HepG2 (cell line): Measurements from ENCODE around the gene MAST1. TPM values are rescaled to one million over a fixed set of nuclear protein-coding genes. Genes with fewer than 3 reads are reported as not detected.

ENCODE experiments used
- PCBP1 ChIP-seq: fragments of 200-400 bp; formaldehyde crosslinking; IDR thresholded peaks from 2 replicates; pipeline ENCODE4 v1.6.1; 2017; ENCODE audit warnings: mild to moderate bottlenecking, low read depth, low read length, borderline replicate concordance
- SKI ChIP-seq: fragments of 450-650 bp; IDR thresholded peaks from one replicate; pipeline ENCODE4 v1.6.1; 2018; ENCODE audit warnings: mild to moderate bottlenecking; ENCODE audit not compliant: partially characterized antibody
- SP1 ChIP-seq, 2 experiments: fragments of 450-650 bp in 1 of 2; sonication (generic) in 1 of 2; formaldehyde crosslinking in 1 of 2; IDR thresholded peaks; 2 replicates each; pipeline versions ENCODE4 v1.4.0 to v1.6.1; 2016 to 2020; ENCODE audit warnings: missing genetic modification reagents in 1 of 2
- U2AF1 ChIP-seq: fragments of 200-400 bp; formaldehyde crosslinking; optimal IDR thresholded peaks from 2 replicates; pipeline ENCODE3; 2017; ENCODE audit warnings: mild to moderate bottlenecking, low read depth, low read length
- ZBTB42 ChIP-seq: sonication (generic); formaldehyde crosslinking; IDR thresholded peaks from 2 replicates; pipeline ENCODE4 v1.5.0; 2020; ENCODE audit warnings: mild to moderate bottlenecking, missing genetic modification reagents
- ZNF124 ChIP-seq: sonication (generic); formaldehyde crosslinking; IDR thresholded peaks from 2 replicates; pipeline ENCODE4 v1.4.0; 2020; ENCODE audit warnings: missing genetic modification reagents
- ZNF235 ChIP-seq: sonication (generic); formaldehyde crosslinking; IDR thresholded peaks from 2 replicates; pipeline ENCODE4 v1.8.1; 2023; ENCODE audit warnings: mild to moderate bottlenecking, missing genetic modification reagents, borderline replicate concordance
- ZNF30 ChIP-seq: sonication (generic); formaldehyde crosslinking; IDR thresholded peaks from 2 replicates; pipeline ENCODE4 v1.5.0; 2020; ENCODE audit warnings: mild to moderate bottlenecking, missing genetic modification reagents
- ZNF430 ChIP-seq: sonication (generic); formaldehyde crosslinking; IDR thresholded peaks from 2 replicates; pipeline ENCODE4 v1.9.0; 2021; ENCODE audit warnings: mild to moderate bottlenecking, missing genetic modification reagents
- ZNF75D ChIP-seq: sonication (generic); formaldehyde crosslinking; IDR thresholded peaks from 2 replicates; pipeline ENCODE4 v1.8.1; 2023; ENCODE audit warnings: missing genetic modification reagents, mild to moderate bottlenecking, borderline replicate concordance
- polyA plus RNA-seq, 8 experiments: library from polyadenylated mRNA; depleted of rRNA in 3 of 8; stranded (reverse) in 7 of 8; unstranded in 1 of 8; fragments of >200 nt; fragmentation: Illumina TruSeq in 4 of 8; extraction: Trizol in 4 of 8; gene quantifications; 2 replicates each; pipeline versions ENCODE4 v1.2.1 to v1.2.3, GENCODE V29; 2011 to 2016; ENCODE audit warnings: low read depth in 4 of 8, missing spikeins in 1 of 8, mixed read lengths in 1 of 8; ENCODE audit not compliant: insufficient read depth in 1 of 8
- total RNA-seq, 5 experiments: library from RNA; depleted of rRNA; stranded (reverse); fragments of >200 nt; fragmentation: Illumina TruSeq; extraction: Trizol; gene quantifications; 2 replicates each; pipeline ENCODE4 v1.2.3, GENCODE V29; 2016; ENCODE audit warnings: low read depth in 1 of 5
- TF ChIP-seq, protein P1 (sequence below): sonication (generic); formaldehyde crosslinking; IDR thresholded peaks from 2 replicates; pipeline ENCODE4 v1.4.0; 2020; ENCODE audit warnings: mild to moderate bottlenecking, missing genetic modification reagents, borderline replicate concordance
- TF ChIP-seq, protein P2 (sequence below): sonication (generic); formaldehyde crosslinking; IDR thresholded peaks from one replicate; pipeline ENCODE4 v1.5.1; 2020; ENCODE audit warnings: mild to moderate bottlenecking, missing genetic modification reagents; ENCODE audit errors: not compliant biosample characterization
- TF ChIP-seq, protein P3 (sequence below): sonication (generic); formaldehyde crosslinking; conservative IDR thresholded peaks from 2 replicates; pipeline ENCODE4 v1.5.0; 2020; ENCODE audit warnings: missing genetic modification reagents

The MAST1 gene
- total and polyA plus RNA-seq, 2 of the 13 experiments (the other 11 are each of a cell fraction or from before 2014, with no cell fraction given): 0.73 to 4.7 TPM

DNA sequence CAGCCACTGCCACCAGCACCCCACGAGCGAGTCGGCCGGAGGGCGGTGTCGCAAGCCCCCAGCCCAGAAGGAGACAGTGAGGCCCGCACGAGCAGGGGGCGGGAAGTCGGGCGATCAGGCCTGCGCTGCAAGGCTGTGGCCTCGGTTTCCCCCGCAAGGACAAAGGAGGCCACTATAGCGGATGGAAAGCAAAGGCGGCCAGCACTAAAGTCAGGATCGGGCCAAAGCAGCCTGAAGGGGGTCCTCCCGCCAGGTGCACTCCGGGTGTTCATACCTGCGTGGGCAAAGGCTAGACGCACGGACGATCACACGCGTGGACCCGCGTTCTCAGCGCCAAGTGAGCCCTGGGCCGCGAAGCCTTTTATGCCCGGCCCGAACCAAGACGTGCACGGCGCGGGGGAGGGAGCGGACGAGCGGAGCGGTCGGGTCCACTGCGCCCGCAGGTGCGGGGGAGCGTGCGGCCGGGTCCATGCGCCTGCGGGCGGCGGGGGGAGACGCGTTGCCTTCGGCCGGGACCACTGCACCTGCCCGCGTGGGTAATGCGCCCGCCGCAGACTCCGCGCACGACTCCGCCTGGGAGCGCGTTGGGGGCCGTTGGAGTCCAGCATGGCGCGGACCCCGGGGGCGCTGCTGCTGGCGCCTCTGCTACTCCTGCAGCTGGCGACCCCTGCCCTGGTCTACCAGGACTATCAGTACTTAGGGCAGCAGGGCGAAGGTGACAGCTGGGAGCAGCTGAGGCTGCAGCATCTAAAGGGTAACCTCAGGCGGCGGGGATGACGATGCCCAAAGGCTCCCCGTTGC is 36.6 kb upstream of the MAST1 start, which contains the start of the genes PRDX2 and THSD8 (continued):
- 0 out of 2 replicates have a peak, but pooled peaks have one; percentile 89 for TF ChIP-seq ZNF75D (CRISPR knock-in tag)
- TF ChIP-seq, protein P1, sequence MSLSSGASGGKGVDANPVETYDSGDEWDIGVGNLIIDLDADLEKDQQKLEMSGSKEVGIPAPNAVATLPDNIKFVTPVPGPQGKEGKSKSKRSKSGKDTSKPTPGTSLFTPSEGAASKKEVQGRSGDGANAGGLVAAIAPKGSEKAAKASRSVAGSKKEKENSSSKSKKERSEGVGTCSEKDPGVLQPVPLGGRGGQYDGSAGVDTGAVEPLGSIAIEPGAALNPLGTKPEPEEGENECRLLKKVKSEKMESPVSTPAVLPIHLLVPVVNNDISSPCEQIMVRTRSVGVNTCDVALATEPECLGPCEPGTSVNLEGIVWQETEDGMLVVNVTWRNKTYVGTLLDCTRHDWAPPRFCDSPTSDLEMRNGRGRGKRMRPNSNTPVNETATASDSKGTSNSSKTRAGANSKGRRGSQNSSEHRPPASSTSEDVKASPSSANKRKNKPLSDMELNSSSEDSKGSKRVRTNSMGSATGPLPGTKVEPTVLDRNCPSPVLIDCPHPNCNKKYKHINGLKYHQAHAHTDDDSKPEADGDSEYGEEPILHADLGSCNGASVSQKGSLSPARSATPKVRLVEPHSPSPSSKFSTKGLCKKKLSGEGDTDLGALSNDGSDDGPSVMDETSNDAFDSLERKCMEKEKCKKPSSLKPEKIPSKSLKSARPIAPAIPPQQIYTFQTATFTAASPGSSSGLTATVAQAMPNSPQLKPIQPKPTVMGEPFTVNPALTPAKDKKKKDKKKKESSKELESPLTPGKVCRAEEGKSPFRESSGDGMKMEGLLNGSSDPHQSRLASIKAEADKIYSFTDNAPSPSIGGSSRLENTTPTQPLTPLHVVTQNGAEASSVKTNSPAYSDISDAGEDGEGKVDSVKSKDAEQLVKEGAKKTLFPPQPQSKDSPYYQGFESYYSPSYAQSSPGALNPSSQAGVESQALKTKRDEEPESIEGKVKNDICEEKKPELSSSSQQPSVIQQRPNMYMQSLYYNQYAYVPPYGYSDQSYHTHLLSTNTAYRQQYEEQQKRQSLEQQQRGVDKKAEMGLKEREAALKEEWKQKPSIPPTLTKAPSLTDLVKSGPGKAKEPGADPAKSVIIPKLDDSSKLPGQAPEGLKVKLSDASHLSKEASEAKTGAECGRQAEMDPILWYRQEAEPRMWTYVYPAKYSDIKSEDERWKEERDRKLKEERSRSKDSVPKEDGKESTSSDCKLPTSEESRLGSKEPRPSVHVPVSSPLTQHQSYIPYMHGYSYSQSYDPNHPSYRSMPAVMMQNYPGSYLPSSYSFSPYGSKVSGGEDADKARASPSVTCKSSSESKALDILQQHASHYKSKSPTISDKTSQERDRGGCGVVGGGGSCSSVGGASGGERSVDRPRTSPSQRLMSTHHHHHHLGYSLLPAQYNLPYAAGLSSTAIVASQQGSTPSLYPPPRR (CRISPR knock-in tag): peak; percentile 36
- no peak for TF ChIP-seq SKI
- TF ChIP-seq, protein P2, sequence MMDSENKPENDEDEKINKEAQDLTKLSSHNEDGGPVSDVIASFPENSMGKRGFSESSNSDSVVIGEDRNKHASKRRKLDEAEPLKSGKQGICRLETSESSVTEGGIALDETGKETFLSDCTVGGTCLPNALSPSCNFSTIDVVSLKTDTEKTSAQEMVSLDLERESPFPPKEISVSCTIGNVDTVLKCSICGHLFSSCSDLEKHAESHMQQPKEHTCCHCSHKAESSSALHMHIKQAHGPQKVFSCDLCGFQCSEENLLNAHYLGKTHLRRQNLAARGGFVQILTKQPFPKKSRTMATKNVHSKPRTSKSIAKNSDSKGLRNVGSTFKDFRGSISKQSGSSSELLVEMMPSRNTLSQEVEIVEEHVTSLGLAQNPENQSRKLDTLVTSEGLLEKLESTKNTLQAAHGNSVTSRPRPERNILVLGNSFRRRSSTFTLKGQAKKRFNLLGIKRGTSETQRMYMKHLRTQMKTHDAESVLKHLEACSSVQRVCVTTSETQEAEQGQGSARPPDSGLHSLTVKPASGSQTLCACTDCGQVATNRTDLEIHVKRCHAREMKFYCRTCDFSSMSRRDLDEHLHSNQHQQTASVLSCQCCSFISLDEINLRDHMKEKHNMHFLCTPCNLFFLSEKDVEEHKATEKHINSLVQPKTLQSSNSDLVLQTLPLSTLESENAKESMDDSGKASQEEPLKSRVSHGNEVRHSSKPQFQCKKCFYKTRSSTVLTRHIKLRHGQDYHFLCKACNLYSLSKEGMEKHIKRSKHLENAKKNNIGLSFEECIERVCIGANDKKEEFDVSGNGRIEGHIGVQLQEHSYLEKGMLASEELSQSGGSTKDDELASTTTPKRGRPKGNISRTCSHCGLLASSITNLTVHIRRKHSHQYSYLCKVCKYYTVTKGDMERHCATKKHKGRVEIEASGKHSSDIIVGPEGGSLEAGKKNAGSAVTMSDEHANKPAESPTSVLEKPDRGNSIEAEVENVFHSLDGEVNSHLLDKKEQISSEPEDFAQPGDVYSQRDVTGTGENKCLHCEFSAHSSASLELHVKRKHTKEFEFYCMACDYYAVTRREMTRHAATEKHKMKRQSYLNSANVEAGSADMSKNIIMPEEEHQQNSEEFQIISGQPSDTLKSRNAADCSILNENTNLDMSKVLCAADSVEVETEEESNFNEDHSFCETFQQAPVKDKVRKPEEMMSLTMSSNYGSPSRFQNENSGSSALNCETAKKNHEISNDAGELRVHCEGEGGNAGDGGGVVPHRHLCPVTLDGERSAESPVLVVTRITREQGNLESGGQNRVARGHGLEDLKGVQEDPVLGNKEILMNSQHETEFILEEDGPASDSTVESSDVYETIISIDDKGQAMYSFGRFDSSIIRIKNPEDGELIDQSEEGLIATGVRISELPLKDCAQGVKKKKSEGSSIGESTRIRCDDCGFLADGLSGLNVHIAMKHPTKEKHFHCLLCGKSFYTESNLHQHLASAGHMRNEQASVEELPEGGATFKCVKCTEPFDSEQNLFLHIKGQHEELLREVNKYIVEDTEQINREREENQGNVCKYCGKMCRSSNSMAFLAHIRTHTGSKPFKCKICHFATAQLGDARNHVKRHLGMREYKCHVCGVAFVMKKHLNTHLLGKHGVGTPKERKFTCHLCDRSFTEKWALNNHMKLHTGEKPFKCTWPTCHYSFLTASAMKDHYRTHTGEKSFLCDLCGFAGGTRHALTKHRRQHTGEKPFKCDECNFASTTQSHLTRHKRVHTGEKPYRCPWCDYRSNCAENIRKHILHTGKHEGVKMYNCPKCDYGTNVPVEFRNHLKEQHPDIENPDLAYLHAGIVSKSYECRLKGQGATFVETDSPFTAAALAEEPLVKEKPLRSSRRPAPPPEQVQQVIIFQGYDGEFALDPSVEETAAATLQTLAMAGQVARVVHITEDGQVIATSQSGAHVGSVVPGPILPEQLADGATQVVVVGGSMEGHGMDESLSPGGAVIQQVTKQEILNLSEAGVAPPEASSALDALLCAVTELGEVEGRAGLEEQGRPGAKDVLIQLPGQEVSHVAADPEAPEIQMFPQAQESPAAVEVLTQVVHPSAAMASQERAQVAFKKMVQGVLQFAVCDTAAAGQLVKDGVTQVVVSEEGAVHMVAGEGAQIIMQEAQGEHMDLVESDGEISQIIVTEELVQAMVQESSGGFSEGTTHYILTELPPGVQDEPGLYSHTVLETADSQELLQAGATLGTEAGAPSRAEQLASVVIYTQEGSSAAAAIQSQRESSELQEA (CRISPR knock-in tag): peak; percentile 70
- TF ChIP-seq ZNF235 (CRISPR knock-in tag): no peak
- TF ChIP-seq, protein P3, sequence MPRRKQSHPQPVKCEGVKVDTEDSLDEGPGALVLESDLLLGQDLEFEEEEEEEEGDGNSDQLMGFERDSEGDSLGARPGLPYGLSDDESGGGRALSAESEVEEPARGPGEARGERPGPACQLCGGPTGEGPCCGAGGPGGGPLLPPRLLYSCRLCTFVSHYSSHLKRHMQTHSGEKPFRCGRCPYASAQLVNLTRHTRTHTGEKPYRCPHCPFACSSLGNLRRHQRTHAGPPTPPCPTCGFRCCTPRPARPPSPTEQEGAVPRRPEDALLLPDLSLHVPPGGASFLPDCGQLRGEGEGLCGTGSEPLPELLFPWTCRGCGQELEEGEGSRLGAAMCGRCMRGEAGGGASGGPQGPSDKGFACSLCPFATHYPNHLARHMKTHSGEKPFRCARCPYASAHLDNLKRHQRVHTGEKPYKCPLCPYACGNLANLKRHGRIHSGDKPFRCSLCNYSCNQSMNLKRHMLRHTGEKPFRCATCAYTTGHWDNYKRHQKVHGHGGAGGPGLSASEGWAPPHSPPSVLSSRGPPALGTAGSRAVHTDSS: peak; percentile 94
- TF ChIP-seq PCBP1: 0 out of 2 replicates have a peak, but pooled peaks have one; percentile 56
- TF ChIP-seq U2AF1: no peak
- peak; percentile 88 for TF ChIP-seq ZBTB42 (CRISPR knock-in tag)
- peak; percentile 90 for TF ChIP-seq ZNF124 (CRISPR knock-in tag)
- TF ChIP-seq SP1 (IDR thresholded peaks at IDR 0.05): no peak
- TF ChIP-seq SP1 (CRISPR knock-in tag; IDR thresholded peaks at IDR 0.05): peak; percentile 42
- TF ChIP-seq ZNF30 (CRISPR knock-in tag): no peak; the same call in 1 of the 2 replicates
- TF ChIP-seq ZNF430: peak; percentile 97
